Right cardiac atrium (tissue), 5 donors: ENCODE results near the gene RANBP9. TPM values are rescaled to one million over a fixed set of nuclear protein-coding genes. Genes with fewer than 3 reads are reported as not detected.

Experiments used
- ATAC-seq, 2 donors: fragments of 200-7000 bp; cut with Tn5 transposase; one replicate each; pipeline versions ENCODE4 v1.8.0 to v1.9.1; 2020; ENCODE audit warnings: moderate library complexity in 2 of 2, mild to moderate bottlenecking in 1 of 2
- DNase-seq, 3 donors: peaks; one replicate each; pipeline ENCODE4 v3.0.0-alpha.2; 2020
- H3K27ac ChIP-seq: one replicate; pipeline ENCODE4 v1.5.1; 2013; ENCODE audit warnings: mild to moderate bottlenecking, low read length, control low read depth, moderate library complexity
- H3K27me3 ChIP-seq: one replicate; pipeline ENCODE4 v1.6.1; 2013; ENCODE audit not compliant: control insufficient read depth, insufficient read depth
- H3K4me1 ChIP-seq: one replicate; pipeline ENCODE4 v1.6.1; 2013; ENCODE audit warnings: low read length; ENCODE audit not compliant: control insufficient read depth, insufficient read depth
- H3K4me3 ChIP-seq: one replicate; pipeline ENCODE4 v1.5.1; 2013; ENCODE audit warnings: low read length, control low read depth
- H3K9me3 ChIP-seq: one replicate; pipeline ENCODE4 v1.6.1; 2013; ENCODE audit warnings: low read length; ENCODE audit not compliant: control insufficient read depth
- WGBS: extraction: QIAGEN DNeasy Blood & Tissue Kit; methylation state at CpG from one replicate; pipeline ENCODE4 v1.1.7; 2013; 5-methylcytosine and 5-hydroxymethylcytosine counted together
- intact Hi-C, 4 donors: fragments of 100-400 bp; cut with DNase I; formaldehyde crosslinking; loops; one replicate each; pipeline versions ENCODE4 v1.11.0 to v1.14.0; 2022 to 2023
- polyA plus RNA-seq: library from polyadenylated mRNA; stranded (reverse); fragments of 200-250 nt; gene quantifications from one replicate; pipeline ENCODE4 v1.2.3, GENCODE V29; 2013
- total RNA-seq, 4 donors: library from RNA; stranded (reverse); fragmentation: NEBNext Ultra II Directional; extraction: Animal tissue kit (Norgen Biotek cat#: 25700); gene quantifications; one replicate each; pipeline ENCODE4 v1.2.1, GENCODE V29; 2021
- donor health status: healthy with polysubstance abuse.
- donor health status: DM: no; HTN: yes; CAD: no.
- donor health status: DM: no; HTN: no; CAD: no.
- donor health status: DM: no; HTN: yes; CAD: no; lungs with severe emphysema.
- donor health status: DM: yes; HTN: yes; CAD: no.

Gene RANBP9
- total and polyA plus RNA-seq, 5 donors: 19.0 to 35.4 (median 32.3) TPM

DNA sequence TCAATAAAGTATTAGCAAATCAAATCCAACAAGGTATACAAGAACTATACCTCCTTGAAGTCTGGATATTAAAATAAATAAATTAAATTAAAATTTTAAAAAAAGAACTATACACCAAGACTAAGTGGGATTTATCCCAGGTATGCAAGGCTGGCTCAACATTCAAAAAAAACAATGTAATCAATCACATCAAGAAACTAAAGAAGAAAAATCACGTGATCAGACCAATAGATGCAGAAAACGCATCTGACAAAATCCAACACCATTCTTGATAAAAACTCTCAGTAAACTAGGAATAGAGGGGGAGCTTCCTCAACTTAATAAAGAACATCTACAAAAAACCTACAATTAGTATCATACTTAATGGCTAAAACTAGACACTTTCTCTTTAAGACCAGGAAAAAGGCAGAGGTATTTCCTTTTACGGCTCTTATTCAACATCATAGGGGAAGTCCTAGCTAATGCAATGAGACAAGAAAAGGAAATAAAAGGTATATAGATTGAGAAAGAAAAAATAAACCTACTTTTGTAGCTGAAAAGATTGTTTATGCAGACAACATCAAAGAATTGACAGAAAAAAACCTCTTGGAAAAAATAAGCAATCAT lies 35.0 kb downstream of the RANBP9 start:
- DNase-seq: no peak
- no peak overlapping the region for H3K27ac ChIP-seq
- no peaks in the 10 kb centered on the region for H3K9me3 ChIP-seq
- WGBS: 93% methylated on average over 3 of the region's 3 CpGs
- H3K4me1 ChIP-seq: peaks cover 2% of the 10 kb centered on the region
- intact Hi-C loops: no loop called here
- H3K27me3 ChIP-seq: no peaks in the 10 kb centered on the region
- no peak for ATAC-seq
- H3K4me3 ChIP-seq: no peak overlapping the region

DNA sequence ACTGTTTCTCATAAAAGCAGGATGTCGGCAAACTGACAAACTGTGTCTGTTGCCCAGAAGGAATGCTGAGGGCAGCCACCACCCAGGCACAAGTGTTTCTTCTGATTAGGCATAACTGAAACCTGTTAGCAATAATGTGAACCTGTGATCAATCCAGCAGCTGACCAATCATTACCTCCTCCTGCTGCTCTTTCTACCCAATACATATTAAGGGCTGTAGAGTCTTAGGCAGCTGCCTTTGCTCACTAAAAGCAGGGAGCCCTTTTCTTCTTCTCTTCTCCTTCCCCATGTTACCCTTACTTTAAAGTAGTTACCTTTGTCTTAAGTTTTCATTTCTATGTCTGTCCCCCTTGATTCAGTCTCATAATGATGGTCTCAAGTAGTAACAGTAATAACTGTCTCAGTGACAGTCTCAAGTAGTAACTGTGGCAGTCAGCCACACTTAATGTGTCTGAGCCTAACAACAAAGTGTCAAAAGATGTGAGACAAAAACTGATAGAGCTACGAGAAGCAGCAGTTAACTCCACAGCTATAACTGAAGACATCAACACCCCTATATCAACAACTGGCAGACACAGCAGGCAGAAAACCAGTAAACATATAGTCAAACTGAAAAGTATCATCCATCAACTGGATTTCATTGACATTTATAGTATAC lies 37.0 kb downstream of the RANBP9 start:
- H3K4me3 ChIP-seq: no peak overlapping the region
- intact Hi-C loops: no loop called here

DNA sequence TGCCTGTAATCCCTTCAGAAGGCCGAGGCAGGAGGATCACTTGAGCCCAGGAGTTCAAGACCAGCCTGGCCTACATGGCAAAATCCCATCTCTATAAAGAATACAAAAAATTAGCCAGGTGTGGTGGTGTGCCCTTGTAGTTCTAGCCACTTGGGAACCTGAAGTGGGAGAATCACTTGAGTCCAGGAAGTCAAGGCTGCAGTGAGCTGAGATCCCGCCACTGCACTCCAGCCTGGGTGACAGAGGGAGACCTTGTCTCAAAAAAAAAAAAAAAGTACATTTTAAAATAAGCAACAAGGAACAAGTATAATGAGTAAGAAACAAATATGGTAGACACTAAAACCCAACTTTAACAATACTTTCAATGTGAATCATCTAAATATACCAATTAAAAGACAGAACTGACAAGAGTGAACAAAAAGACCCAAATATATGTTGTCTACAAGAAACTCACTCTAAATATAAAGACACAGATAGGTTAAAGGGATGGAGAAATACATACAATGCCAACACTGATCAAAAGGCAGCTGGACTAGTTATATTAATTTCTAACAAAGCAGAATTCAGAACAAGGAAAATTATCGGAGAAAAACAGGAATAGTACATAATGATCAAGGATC lies 37.7 kb downstream of the RANBP9 start:
- 98% methylated on average over 3 of the region's 3 CpGs for WGBS
- Histone ChIP-seq H3K9me3 (no peaks in the 10 kb centered on the region), H3K4me1 (peaks cover 2% of the 10 kb centered on the region), H3K27ac (no peak overlapping the region), H3K4me3 (no peak overlapping the region), H3K27me3 (no peaks in the 10 kb centered on the region)
- DNase-seq (no peak), ATAC-seq (no peak)
- intact Hi-C loops: no loop called here

More for the DNA sequence above, 37.0 kb downstream of the RANBP9 start:
- Histone ChIP-seq H3K27me3 (no peaks in the 10 kb centered on the region), H3K9me3 (no peaks in the 10 kb centered on the region), H3K27ac (no peak overlapping the region), H3K4me1 (peaks cover 2% of the 10 kb centered on the region)
- DNase-seq: no peak
- ATAC-seq: no peak
- 64% methylated on average over 2 of the region's 2 CpGs for WGBS

DNA sequence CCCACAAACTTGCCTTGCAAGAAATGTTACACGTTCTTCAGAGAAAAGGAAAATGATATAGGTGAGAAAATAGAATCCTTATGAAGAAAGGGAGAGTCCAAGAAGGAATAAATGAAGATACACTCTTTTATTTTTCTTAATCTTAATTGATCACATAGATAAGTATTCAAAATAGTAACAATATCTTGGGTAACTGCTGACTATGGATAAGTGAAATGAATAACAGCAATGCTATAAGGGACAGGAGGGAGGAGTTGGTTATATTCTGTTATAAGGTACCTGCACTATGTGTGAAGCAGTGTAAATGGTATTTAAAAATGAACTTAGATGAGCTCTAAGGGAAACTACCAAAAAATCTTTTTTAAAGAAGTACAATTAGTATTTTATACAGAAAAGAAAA lies 38.3 kb downstream of the RANBP9 start:
- intact Hi-C loops: no loop called here
- peaks cover 2% of the 10 kb centered on the region for H3K4me1 ChIP-seq
- H3K9me3 ChIP-seq: no peaks in the 10 kb centered on the region
- ATAC-seq (no peak), DNase-seq (no peak)
- H3K27ac ChIP-seq: no peak overlapping the region
- H3K4me3 ChIP-seq: no peak overlapping the region
- WGBS: 75% methylated on average over 1 of the region's 1 CpG
- H3K27me3 ChIP-seq: no peaks in the 10 kb centered on the region

DNA sequence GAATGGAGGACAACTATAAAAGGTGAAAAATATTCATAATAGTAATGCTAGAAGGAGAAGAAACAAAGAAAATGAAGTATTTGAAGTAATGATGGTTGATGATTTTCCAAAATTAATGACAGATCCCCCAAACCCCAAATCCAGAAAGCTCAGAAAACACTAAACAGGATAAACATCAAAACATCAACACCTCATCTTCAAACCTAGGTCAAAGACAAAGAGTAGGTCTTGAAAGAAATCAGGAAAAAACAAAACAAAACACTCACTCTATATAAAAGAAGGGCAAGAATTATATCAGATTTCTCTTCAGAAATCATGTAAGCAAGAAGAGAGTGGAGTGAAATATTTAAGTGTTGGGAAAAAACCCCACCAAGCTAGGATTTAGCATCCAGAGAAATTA lies 38.7 kb downstream of the RANBP9 start:
- Histone ChIP-seq H3K9me3 (no peaks in the 10 kb centered on the region), H3K4me3 (no peak overlapping the region), H3K27me3 (no peaks in the 10 kb centered on the region), H3K4me1 (peaks cover 2% of the 10 kb centered on the region), H3K27ac (no peak overlapping the region)
- intact Hi-C loops: no loop called here
- no peak for ATAC-seq
- no peak for DNase-seq

DNA sequence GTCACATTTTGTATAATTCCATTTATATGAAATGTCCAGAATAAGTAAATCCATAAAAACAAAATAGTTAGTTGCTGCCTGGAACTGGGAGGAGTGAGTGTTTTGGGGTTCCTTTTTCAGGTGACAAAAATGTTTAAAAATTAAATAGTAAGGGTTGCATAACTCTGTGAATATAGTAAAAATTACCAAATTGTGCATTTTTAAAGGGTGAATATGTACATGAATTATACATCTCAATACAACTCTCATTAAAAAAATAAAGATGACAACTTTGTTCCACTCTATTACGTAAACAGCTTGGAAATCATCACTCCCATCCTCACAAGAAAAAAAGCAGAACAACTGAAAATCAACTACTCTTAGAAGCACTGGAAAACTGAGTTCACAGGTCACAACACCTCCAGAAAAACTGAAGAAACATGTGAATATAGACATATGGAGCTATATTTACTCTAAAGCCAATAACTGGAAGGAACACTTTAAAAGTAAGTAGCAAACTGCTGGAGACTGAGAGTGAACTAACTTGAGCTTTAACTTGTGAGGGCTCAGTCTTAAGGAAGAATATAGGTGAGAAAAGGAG lies 40.0 kb downstream of the RANBP9 start:
- Histone ChIP-seq H3K27me3 (no peaks in the 10 kb centered on the region), H3K4me3 (no peak overlapping the region), H3K27ac (no peak overlapping the region), H3K9me3 (no peaks in the 10 kb centered on the region), H3K4me1 (no peaks in the 10 kb centered on the region)
- intact Hi-C loops: no loop called here
- DNase-seq (no peak), ATAC-seq (no peak)
- 96% methylated on average over 1 of the region's 1 CpG for WGBS

DNA sequence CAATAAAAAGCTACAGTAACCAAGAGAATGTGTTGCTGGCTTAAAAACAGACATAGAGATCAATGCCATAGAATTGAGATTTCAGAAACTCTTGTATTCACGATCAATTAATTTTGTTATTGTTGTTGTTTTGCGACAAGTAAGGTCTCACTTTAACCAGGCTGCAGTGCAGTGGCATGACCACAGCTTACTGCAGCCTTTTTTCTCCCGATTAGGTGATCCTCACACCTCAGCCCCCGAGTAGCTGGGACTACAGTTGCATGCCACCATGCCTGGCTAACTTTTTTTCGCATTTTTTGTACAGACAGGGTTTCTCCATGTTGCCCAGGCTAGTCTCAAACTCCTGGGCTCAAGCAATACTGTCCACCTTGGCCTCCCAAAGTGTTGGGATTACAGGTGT lies 42.2 kb downstream of the RANBP9 start:
- intact Hi-C loops: no loop called here
- 90% methylated on average over 5 of the region's 5 CpGs for WGBS
- H3K4me3 ChIP-seq: no peak overlapping the region
- DNase-seq: no peak
- H3K27me3 ChIP-seq: no peaks in the 10 kb centered on the region
- no peak overlapping the region for H3K27ac ChIP-seq
- no peaks in the 10 kb centered on the region for H3K9me3 ChIP-seq
- no peak for ATAC-seq
- H3K4me1 ChIP-seq: no peaks in the 10 kb centered on the region

DNA sequence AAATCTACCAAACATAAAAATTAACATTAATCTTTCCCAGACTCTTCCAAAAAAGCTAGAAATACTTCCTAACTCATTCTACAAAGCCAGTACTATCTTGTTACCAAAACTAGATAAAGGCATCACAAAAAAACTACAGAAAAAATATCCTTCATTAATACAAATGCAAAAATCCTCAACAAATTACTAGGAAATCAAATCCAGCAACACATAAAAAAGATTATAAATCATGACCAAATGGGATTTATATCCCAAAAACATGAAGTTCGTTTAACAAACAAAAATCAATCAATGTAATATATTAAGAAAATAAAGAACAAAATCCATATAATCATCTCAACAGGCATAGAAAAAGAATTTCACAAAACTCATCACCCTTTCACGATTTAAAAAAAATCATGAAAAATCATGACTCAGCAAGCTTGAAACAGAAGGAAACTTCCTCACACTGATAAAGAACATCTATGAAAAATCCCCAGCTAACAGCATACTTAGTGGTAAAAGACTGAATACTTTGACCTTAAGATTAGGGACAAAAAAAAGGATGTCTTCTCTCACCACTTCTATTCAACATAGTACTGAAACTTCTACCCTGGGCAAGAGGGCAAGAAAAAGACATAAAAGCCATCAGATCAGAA lies 43.2 kb downstream of the RANBP9 start:
- no peaks in the 10 kb centered on the region for H3K4me1 ChIP-seq
- intact Hi-C loops: no loop called here
- H3K4me3 ChIP-seq: no peak overlapping the region
- no peak for ATAC-seq
- DNase-seq: no peak
- 68% methylated on average over 2 of the region's 2 CpGs for WGBS
- H3K27me3 ChIP-seq: no peaks in the 10 kb centered on the region
- H3K27ac ChIP-seq: no peak overlapping the region
- H3K9me3 ChIP-seq: no peaks in the 10 kb centered on the region

DNA sequence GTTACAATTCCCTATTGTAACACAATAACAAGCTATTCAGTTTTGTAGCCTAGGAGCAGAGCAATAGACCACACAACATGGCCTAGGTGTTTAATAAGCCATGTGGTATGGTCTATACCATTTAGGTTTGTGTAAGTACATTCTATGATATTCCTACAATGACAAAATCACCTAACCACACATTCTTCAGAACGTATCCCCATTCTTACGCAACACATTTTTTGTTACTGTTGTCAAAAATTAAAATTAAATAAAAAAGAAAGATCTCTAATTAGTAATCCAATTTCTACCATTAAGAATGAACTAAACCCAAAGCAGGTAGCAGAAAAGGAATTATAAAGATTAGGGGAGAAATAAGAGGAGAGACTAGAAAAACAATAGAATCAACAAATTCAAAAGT lies 44.0 kb downstream of the RANBP9 start:
- ATAC-seq: no peak
- DNase-seq: no peak
- H3K9me3 ChIP-seq: no peaks in the 10 kb centered on the region
- WGBS: 90% methylated on average over 2 of the region's 2 CpGs
- no peaks in the 10 kb centered on the region for H3K27me3 ChIP-seq
- intact Hi-C loops: no loop called here
- H3K4me1 ChIP-seq: no peaks in the 10 kb centered on the region
- no peak overlapping the region for H3K4me3 ChIP-seq
- no peak overlapping the region for H3K27ac ChIP-seq

DNA sequence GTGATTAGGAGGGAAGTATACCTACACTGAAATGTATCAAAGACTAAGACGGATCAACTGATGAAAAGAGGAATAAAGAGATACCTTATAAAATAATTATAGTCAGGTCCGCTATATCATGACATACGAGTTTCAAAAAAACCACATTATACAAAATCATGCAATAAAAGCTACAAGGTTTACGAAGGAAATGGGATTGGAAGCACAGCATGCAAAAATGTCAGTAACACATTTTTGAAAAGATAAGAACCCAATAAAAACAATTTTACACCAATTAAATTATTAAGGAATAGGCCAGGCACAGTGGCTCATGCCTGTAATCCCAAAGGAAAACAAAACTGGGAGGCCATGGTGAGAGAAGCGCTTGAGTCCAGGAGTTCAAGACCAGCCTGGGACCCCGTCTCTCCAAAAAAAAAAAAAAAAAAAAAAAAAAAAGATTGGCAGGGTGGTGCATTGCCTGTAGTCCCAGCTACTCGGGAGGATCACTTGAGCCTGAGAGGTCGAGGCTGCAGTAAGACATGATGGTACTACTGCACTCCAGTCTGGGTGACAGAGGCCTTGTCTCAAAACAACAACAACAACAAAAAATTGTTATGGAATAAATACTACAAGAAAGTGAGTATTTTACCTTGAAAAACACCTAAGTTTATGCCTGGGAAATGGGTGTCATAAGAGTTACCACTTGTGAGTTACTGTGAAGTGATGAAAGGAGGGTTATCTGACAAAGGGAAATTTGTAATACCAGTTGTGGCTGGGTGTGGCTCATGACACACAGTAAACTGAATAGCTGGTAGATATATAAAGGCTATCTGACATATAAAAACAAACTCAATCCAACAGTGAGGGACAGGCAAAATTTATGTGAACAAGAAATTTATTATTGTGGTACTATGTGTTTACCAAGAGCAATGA lies 45.2 kb downstream of the RANBP9 start:
- Histone ChIP-seq H3K4me1 (no peaks in the 10 kb centered on the region), H3K27ac (no peak overlapping the region), H3K27me3 (no peaks in the 10 kb centered on the region), H3K9me3 (no peaks in the 10 kb centered on the region), H3K4me3 (no peak overlapping the region)
- ATAC-seq (peak in 1 of 2 donors; percentile 60), DNase-seq (no peak)
- intact Hi-C loops: no loop called here
- 91% methylated on average over 8 of the region's 8 CpGs for WGBS
